CD4-positive, alpha-beta T cell (primary cell): ENCODE results near the gene ELMO1. TPM values are rescaled to one million over a fixed set of nuclear protein-coding genes. Genes with fewer than 3 reads are reported as not detected.

Experiments
- ATAC-seq: fragments of 200-7000 bp; cut with Tn5 transposase; one replicate; pipeline ENCODE4 v1.10.0; 2022; ENCODE audit warnings: mild to moderate bottlenecking; ENCODE audit not compliant: poor library complexity
- CTCF ChIA-PET: fragments of 350-600 bp; sonication (Branson Sonifier 250); formaldehyde crosslinking; loops from one replicate; lab custom pipeline; 2021; ENCODE audit warnings: antibody characterized with exemption, inconsistent platforms; lab: Charles Lee
- POLR2A ChIA-PET: fragments of 350-600 bp; sonication (Branson Sonifier 250); formaldehyde crosslinking; loops from one replicate; lab custom pipeline; 2021; ENCODE audit warnings: antibody characterized with exemption, inconsistent platforms; lab: Charles Lee
- DNase-seq, 14 experiments: peaks; one replicate each; pipeline ENCODE4 v3.0.0-alpha.2; 2013 to 2020; ENCODE audit warnings: mixed read lengths in 2 of 14
- H3K27ac ChIP-seq, 2 donors: one replicate each; pipeline versions ENCODE4 v1.5.1 to v1.7.0; 2013; ENCODE audit warnings: low read length in 2 of 2, low read depth in 1 of 2, mild to moderate bottlenecking in 1 of 2
- H3K27me3 ChIP-seq, 2 experiments: 1 replicate in 1 of 2; 2 replicates in 1 of 2; pipeline versions ENCODE4 v1.6.1 to v1.7.0; 2013; ENCODE audit warnings: low read length in 2 of 2, control low read depth in 1 of 2, mild to moderate bottlenecking in 1 of 2, moderate library complexity in 1 of 2; ENCODE audit not compliant: insufficient read depth in 2 of 2, control insufficient read depth in 1 of 2
- H3K36me3 ChIP-seq: one replicate; pipeline ENCODE4 v1.6.1; 2013; ENCODE audit warnings: low read length, control low read depth; ENCODE audit not compliant: insufficient read depth
- H3K4me1 ChIP-seq: one replicate; pipeline ENCODE4 v1.6.1; 2013; ENCODE audit warnings: low read length, control low read depth; ENCODE audit not compliant: insufficient read depth
- H3K4me3 ChIP-seq: one replicate; pipeline ENCODE4 v1.5.1; 2013; ENCODE audit warnings: mild to moderate bottlenecking, low read length, moderate library complexity
- H3K9me3 ChIP-seq, 2 experiments: 1 replicate in 1 of 2; 2 replicates in 1 of 2; pipeline versions ENCODE4 v1.6.1 to v1.7.0; 2013; ENCODE audit warnings: low read length in 2 of 2, mild to moderate bottlenecking in 2 of 2, control low read depth in 1 of 2, moderate library complexity in 1 of 2; ENCODE audit not compliant: control insufficient read depth in 1 of 2, insufficient read depth in 1 of 2
- H3K27ac Mint-ChIP-seq: one replicate; pipeline ENCODE4 v1.8.0; 2020; ENCODE audit warnings: mixed read lengths
- H3K27me3 Mint-ChIP-seq: one replicate; pipeline ENCODE4 v1.8.0; 2021; ENCODE audit warnings: mixed read lengths
- H3K36me3 Mint-ChIP-seq: one replicate; pipeline ENCODE4 v1.8.0; 2021; ENCODE audit warnings: low read depth, mixed read lengths
- H3K4me1 Mint-ChIP-seq: one replicate; pipeline ENCODE4 v1.8.0; 2021; ENCODE audit warnings: low read depth, mixed read lengths
- H3K4me3 Mint-ChIP-seq: one replicate; pipeline ENCODE4 v1.8.0; 2020; ENCODE audit warnings: mild to moderate bottlenecking, mixed read lengths
- H3K9me3 Mint-ChIP-seq: one replicate; pipeline ENCODE4 v1.8.0; 2020; ENCODE audit warnings: mixed read lengths
- intact Hi-C, 2 experiments: fragments of 100-400 bp; cut with DNase I in 1 of 2; cut with micrococcal nuclease in 1 of 2; formaldehyde crosslinking; loops; one replicate each; pipeline versions ENCODE4 v1.15.1 to v1.9.0; 2023 to 2025; cut with DNase I, micrococcal nuclease
- microRNA-seq: library from miRNA; unstranded; fragments of <30 nt; microRNA quantifications from one replicate; pipeline ENCODE4 v1.2.0, GENCODE V29; 2021; ENCODE audit warnings: borderline microRNAs expressed, borderline replicate concordance
- total RNA-seq, 174 experiments: library from RNA in 2 of 174; stranded (reverse) in 2 of 174; gene quantifications; one replicate each; pipeline ENCODE4 v1.2.3 and lab custom pipeline; 2021 to 2026
- TF ChIP-seq, protein P1 (sequence below): fragments of 200-600 bp; IDR thresholded peaks from one replicate; pipeline ENCODE4 v1.8.0; 2022; ENCODE audit warnings: antibody characterized with exemption, mild to moderate bottlenecking

The ELMO1 gene
- total RNA-seq, 2 experiments from 2014 or later: 117 to 120 TPM

DNA sequence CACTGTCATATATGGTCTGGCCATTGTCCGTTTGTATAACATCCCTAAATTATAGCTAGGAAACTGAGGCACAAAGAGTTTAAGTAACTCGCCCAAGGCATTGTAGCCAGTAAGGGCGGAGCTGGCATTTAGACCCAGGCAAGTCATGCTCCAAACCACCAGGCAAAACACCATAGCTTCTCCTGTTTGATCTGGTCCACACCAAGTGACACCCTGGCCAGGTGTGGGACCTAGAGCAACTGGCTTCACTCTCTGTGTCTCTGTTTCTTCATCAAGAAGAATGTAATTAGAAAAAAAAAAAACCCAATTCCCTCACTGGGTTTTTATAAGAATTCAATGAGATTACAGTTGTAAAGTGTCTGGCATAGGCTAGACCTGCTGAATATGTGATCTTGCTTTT is 639.2 kb downstream of the ELMO1 start:
- H3K4me3 Mint-ChIP-seq: no peak overlapping the region

DNA sequence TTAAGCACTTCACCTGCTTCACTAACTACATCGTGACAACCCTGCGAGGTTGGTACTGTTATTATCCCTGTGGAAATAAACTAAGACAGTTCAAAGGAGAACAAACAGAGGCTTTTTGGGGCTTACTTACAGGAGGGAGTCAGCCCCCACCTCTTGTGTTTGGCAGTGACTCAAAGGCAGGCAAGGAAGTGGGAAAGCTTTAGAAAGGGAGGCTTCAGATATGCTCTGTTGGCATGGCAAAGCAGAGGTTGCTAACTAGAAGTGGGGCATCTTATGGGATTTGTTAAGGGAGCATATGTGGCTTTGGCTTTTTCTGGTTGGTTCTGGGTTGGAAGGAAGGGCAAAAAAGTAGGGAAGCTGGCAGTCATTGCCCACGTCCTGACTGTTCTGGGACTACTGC is 639.6 kb downstream of the ELMO1 start:
- H3K27me3 Mint-ChIP-seq: peaks cover 4% of the 10 kb centered on the region
- ATAC-seq (no peak), DNase-seq (no peak)
- no peak overlapping the region for H3K4me3 ChIP-seq
- no peaks in the 10 kb centered on the region for H3K9me3 Mint-ChIP-seq
- intact Hi-C loops: no loop called here
- H3K4me3 Mint-ChIP-seq: no peak overlapping the region
- H3K27ac Mint-ChIP-seq: no peak overlapping the region
- peaks cover 6% of the 10 kb centered on the region for H3K4me1 ChIP-seq
- peaks cover 17% of the 10 kb centered on the region for H3K4me1 Mint-ChIP-seq
- ChIA-PET CTCF (no interaction called here), POLR2A (interaction anchor here (0.7 kb wide), 1 partner anchor 42 kb away, joined by 3 read pairs; no protein-coding TSS in a partner anchor)
- H3K36me3 ChIP-seq: no peaks in the 10 kb centered on the region
- H3K9me3 ChIP-seq: no peaks in the 10 kb centered on the region
- no peaks in the 10 kb centered on the region for H3K36me3 Mint-ChIP-seq
- no peak overlapping the region for H3K27ac ChIP-seq
- TF ChIP-seq, protein P1, sequence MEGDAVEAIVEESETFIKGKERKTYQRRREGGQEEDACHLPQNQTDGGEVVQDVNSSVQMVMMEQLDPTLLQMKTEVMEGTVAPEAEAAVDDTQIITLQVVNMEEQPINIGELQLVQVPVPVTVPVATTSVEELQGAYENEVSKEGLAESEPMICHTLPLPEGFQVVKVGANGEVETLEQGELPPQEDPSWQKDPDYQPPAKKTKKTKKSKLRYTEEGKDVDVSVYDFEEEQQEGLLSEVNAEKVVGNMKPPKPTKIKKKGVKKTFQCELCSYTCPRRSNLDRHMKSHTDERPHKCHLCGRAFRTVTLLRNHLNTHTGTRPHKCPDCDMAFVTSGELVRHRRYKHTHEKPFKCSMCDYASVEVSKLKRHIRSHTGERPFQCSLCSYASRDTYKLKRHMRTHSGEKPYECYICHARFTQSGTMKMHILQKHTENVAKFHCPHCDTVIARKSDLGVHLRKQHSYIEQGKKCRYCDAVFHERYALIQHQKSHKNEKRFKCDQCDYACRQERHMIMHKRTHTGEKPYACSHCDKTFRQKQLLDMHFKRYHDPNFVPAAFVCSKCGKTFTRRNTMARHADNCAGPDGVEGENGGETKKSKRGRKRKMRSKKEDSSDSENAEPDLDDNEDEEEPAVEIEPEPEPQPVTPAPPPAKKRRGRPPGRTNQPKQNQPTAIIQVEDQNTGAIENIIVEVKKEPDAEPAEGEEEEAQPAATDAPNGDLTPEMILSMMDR: no peak
- H3K27me3 ChIP-seq: no peaks in the 10 kb centered on the region

More for the DNA sequence above, 639.2 kb downstream of the ELMO1 start:
- H3K36me3 ChIP-seq: no peaks in the 10 kb centered on the region
- ChIA-PET POLR2A (interaction anchor here (0.7 kb wide), 1 partner anchor 43 kb away, joined by 3 read pairs; no protein-coding TSS in a partner anchor), CTCF (no interaction called here)
- H3K4me3 ChIP-seq: no peak overlapping the region
- peaks cover 6% of the 10 kb centered on the region for H3K4me1 ChIP-seq
- peaks cover 17% of the 10 kb centered on the region for H3K4me1 Mint-ChIP-seq
- intact Hi-C loops: no loop called here
- H3K36me3 Mint-ChIP-seq: no peaks in the 10 kb centered on the region
- no peak overlapping the region for H3K27ac ChIP-seq
- H3K9me3 ChIP-seq: no peaks in the 10 kb centered on the region
- H3K27me3 Mint-ChIP-seq: peaks cover 4% of the 10 kb centered on the region
- ATAC-seq (no peak), DNase-seq (no peak)
- H3K9me3 Mint-ChIP-seq: no peaks in the 10 kb centered on the region
- no peaks in the 10 kb centered on the region for H3K27me3 ChIP-seq
- no peak overlapping the region for H3K27ac Mint-ChIP-seq
- TF ChIP-seq, protein P1: no peak

DNA sequence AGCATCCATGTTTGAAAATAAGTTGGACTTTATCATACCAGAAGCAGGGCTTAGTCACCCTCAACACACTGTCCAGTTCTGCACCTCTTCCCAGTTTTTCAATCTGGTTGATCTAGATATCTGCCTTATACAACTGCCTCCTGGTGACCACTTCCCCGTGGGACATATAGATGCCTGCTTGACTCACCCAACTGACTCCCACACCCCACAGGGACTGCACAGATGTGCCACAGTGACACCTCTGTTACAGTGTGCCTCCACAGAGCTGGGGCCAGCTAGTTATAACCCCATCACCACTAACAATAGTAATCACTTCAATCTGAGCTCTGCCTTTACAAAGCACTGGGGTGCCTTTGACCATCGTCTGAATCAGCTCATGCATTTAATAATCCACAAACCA is 641.8 kb downstream of the ELMO1 start:
- Histone ChIP-seq H3K36me3 (no peaks in the 10 kb centered on the region), H3K27ac (no peak overlapping the region), H3K4me1 (peaks cover 6% of the 10 kb centered on the region), H3K4me3 (no peak overlapping the region), H3K27me3 (no peaks in the 10 kb centered on the region), H3K9me3 (no peaks in the 10 kb centered on the region)
- H3K4me1 Mint-ChIP-seq: peaks cover 17% of the 10 kb centered on the region
- no peak overlapping the region for H3K27ac Mint-ChIP-seq
- ChIA-PET POLR2A (no interaction called here), CTCF (no interaction called here)
- peaks cover 4% of the 10 kb centered on the region for H3K27me3 Mint-ChIP-seq
- no peak for ATAC-seq
- H3K9me3 Mint-ChIP-seq: no peaks in the 10 kb centered on the region
- H3K36me3 Mint-ChIP-seq: no peaks in the 10 kb centered on the region
- TF ChIP-seq, protein P1: no peak
- intact Hi-C loops: no loop called here
- DNase-seq: no peak
- no peak overlapping the region for H3K4me3 Mint-ChIP-seq

Small RNA genes within 50 kb of the gene (microRNA-seq; reads per million reads assigned to microRNA genes)
- gene MIR1200: not detected

Other genes starting within 250 kb of the ELMO1 start
- gene GPR141, start 234.9 kb upstream of the ELMO1 start, total RNA-seq: not detected